Heart right ventricle (tissue), 16 donors: ENCODE results near the gene STYXL1. TPM values are rescaled to one million over a fixed set of nuclear protein-coding genes. Genes with fewer than 3 reads are reported as not detected.
A peak's percentile ranks its signal among the peaks of the same experiment; 100 is the strongest.

Experiments
- ATAC-seq, 8 donors: fragments of 200-7000 bp; cut with Tn5 transposase; one replicate each; pipeline ENCODE4 v1.9.1; 2020; ENCODE audit warnings: mild to moderate bottlenecking in 8 of 8, moderate library complexity in 8 of 8, moderate number of reproducible peaks in 1 of 8
- DNase-seq, 2 donors: peaks; one replicate each; pipeline ENCODE4 v3.0.0-alpha.2; 2020
- H3K27ac ChIP-seq, 10 donors: fragments of 200-600 bp; sonication (generic) in 2 of 10; one replicate each; pipeline versions ENCODE4 v1.5.0 to v1.8.0; 2020 to 2022; ENCODE audit warnings: mild to moderate bottlenecking in 3 of 10
- H3K27me3 ChIP-seq, 7 donors: fragments of 200-600 bp; one replicate each; pipeline ENCODE4 v1.8.0; 2021 to 2022; ENCODE audit warnings: mild to moderate bottlenecking in 2 of 7
- H3K36me3 ChIP-seq, 9 donors: fragments of 200-600 bp; sonication (generic) in 1 of 9; one replicate each; pipeline versions ENCODE4 v1.5.0 to v1.8.0; 2020 to 2022; ENCODE audit warnings: mild to moderate bottlenecking in 2 of 9
- H3K4me1 ChIP-seq, 9 donors: fragments of 200-600 bp; sonication (generic) in 1 of 9; one replicate each; pipeline versions ENCODE4 v1.5.0 to v1.8.0; 2020 to 2022; ENCODE audit warnings: mild to moderate bottlenecking in 4 of 9
- H3K4me3 ChIP-seq, 10 donors: fragments of 200-600 bp; sonication (generic) in 2 of 10; one replicate each; pipeline versions ENCODE4 v1.5.0 to v1.8.0; 2020 to 2022; ENCODE audit warnings: mild to moderate bottlenecking in 7 of 10, moderate library complexity in 2 of 10
- H3K9me3 ChIP-seq, 11 donors: fragments of 200-600 bp in 10 of 11; sonication (generic) in 2 of 11; one replicate each; pipeline versions ENCODE4 v1.5.0 to v1.8.0; 2013 to 2022; ENCODE audit warnings: mild to moderate bottlenecking in 2 of 11, control low read depth in 1 of 11, moderate library complexity in 1 of 11
- CTCF ChIP-seq, 9 donors: fragments of 200-600 bp; sonication (generic) in 2 of 9; IDR thresholded peaks; one replicate each; pipeline versions ENCODE4 v1.5.0 to v1.8.0; 2021 to 2022; ENCODE audit warnings: antibody characterized with exemption in 9 of 9, mild to moderate bottlenecking in 5 of 9, moderate library complexity in 1 of 9
- WGBS, 2 donors: extraction: QIAGEN DNeasy Blood & Tissue Kit; methylation state at CpG; one replicate each; pipeline ENCODE4 v1.1.7; 2013; ENCODE audit warnings: inconsistent platforms in 1 of 2; 5-methylcytosine and 5-hydroxymethylcytosine counted together
- intact Hi-C, 10 donors: fragments of 100-400 bp; cut with DNase I; formaldehyde crosslinking; loops; one replicate each; pipeline versions ENCODE4 v1.11.1 to v1.14.2; 2022
- polyA plus RNA-seq, 2 donors: library from polyadenylated mRNA; stranded (reverse); fragments of 200-250 nt; gene quantifications; one replicate each; pipeline ENCODE4 v1.2.3, GENCODE V29; 2013
- total RNA-seq, 10 donors: library from RNA; stranded (reverse); fragmentation: NEBNext Ultra II Directional in 3 of 10; extraction: Animal tissue kit (Norgen Biotek cat#: 25700) in 3 of 10; gene quantifications; one replicate each; pipeline versions ENCODE4 v1.2.1 to v1.2.4, GENCODE V29; 2021 to 2023
- donor health status: Arrhythmogenic right ventricular cardiomyopathy.
- donor health status: ischemic (EF 13 %, LVEDD 7.1; RV severe dilation, severe dysfunction).
- donor health status: healthy with polysubstance abuse.
- donor health status: DM: no; HTN: yes; CAD: no.
- donor health status: DM: no; HTN: no; CAD: no.
- donor health status: ischemic (EF 25% LVEDD 6.9; RV normal size, moderate dysfunction).
- donor health status: ischemic (EF 25% LVEDD 5.7; RV mildly dilated, moderate dysfunction).
- donor health status: healthy.
- donor health status: DM: yes; HTN: yes; CAD: no.
- donor health status: Ischemic cardiomyopathy.
- donor health status: ischemic (EF 35%, LVEDD 5.7; RV mildly dilated, moderate dysfunction).
- donor health status: nonischemic (EF 11% LVEDD 7.7; RV severe dilation, severe dysfunction).
- donor health status: DM: yes; HTN: yes; CAD: no.
- donor health status: PGD.
- donor health status: ischemic (EF 29% LVEDD 5.4; RV normal size, mild dysfunction).
- donor health status: nonischemic (EF 23%, LVEDD 6.1; RV moderate dilation, normal function).

Gene STYXL1
- total and polyA plus RNA-seq, 12 donors: 11.0 to 53.9 (median 17.7) TPM

DNA sequence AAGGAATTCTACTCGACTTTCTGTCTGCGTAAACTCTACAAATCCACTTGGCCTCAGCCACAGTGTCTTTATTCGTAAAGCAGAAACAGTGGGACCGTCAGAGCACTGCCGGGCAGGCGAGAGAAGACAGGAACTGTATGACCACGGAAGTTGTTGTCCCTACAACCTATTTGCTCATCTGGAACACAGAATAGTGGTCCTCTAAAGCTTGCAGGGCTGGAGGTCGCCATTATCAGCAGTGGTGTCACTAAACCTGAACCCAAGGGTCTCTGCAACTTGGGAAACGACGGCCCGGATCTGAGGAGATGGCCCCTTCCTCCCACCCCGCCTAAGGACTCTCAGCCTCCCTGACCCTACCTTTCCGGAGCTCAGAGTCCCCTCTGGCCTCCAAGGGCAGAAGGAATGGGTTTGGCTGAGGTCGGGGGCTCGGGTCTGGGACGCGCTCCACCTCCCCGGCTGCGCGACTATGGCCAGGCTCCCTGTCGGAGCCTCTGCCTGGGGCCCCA, 442 bp downstream of the STYXL1 start:
- Histone ChIP-seq H3K4me3 (peak overlapping the region; percentile 74 to 97 (median 91)), H3K9me3 (no peaks in the 10 kb centered on the region), H3K4me1 (peaks cover 2 to 55% (median 30%) of the 10 kb centered on the region in 9 donors), H3K27ac (peak overlapping the region; percentile 74 to 97 (median 96)), H3K27me3 (no peaks in the 10 kb centered on the region), H3K36me3 (peaks cover 0 to 19% (median 0%) of the 10 kb centered on the region in 9 donors)
- DNase-seq (no peak), ATAC-seq (peak in 5 of 8 donors; percentile 0 to 69 (median 60))
- 1 to 2% methylated on average over 21 of the region's 21 CpGs for WGBS, 2 donors
- intact Hi-C loops: loop anchor here in 1 of 10 donors (10.0 kb wide), 1 partner anchor 87 kb away; no protein-coding TSS in a partner anchor
- no peak for TF ChIP-seq CTCF (IDR thresholded peaks at IDR 0.05)

GRCh38 chr7:76044375-76044865, 3.4 kb downstream of the STYXL1 start:
- H3K36me3 ChIP-seq: peaks cover 0 to 13% (median 0%) of the 10 kb centered on the region in 9 donors
- H3K4me1 ChIP-seq: peaks cover 0 to 32% (median 21%) of the 10 kb centered on the region in 9 donors
- no peak for DNase-seq
- 92 to 93% methylated on average over 7 of the region's 7 CpGs for WGBS, 2 donors
- intact Hi-C loops: loop anchor here in 1 of 10 donors (10.0 kb wide), 1 partner anchor 90 kb away; no protein-coding TSS in a partner anchor
- no peaks in the 10 kb centered on the region for H3K9me3 ChIP-seq
- TF ChIP-seq CTCF (IDR thresholded peaks at IDR 0.05): no peak
- H3K27ac ChIP-seq: no peak overlapping the region
- no peak for ATAC-seq
- H3K4me3 ChIP-seq: no peak overlapping the region
- H3K27me3 ChIP-seq: no peaks in the 10 kb centered on the region

- Histone ChIP-seq H3K4me1 (peaks cover 0 to 12% (median 0%) of the 10 kb centered on the region in 9 donors), H3K27ac (no peak overlapping the region), H3K9me3 (no peaks in the 10 kb centered on the region), H3K36me3 (peaks cover 0 to 13% (median 0%) of the 10 kb centered on the region in 9 donors), H3K27me3 (no peaks in the 10 kb centered on the region), H3K4me3 (no peak overlapping the region)
- 62 to 75% methylated on average over 6 of the region's 6 CpGs for WGBS, 2 donors
- ATAC-seq: peak in 1 of 8 donors; percentile 14
- DNase-seq: no peak
- no peak for TF ChIP-seq CTCF (IDR thresholded peaks at IDR 0.05)
- intact Hi-C loops: loop anchor here in 1 of 10 donors (10.0 kb wide), 1 partner anchor 95 kb away; no protein-coding TSS in a partner anchor
Measured at GRCh38 chr7:76040126-76040525, 7.7 kb downstream of the STYXL1 start.

DNA sequence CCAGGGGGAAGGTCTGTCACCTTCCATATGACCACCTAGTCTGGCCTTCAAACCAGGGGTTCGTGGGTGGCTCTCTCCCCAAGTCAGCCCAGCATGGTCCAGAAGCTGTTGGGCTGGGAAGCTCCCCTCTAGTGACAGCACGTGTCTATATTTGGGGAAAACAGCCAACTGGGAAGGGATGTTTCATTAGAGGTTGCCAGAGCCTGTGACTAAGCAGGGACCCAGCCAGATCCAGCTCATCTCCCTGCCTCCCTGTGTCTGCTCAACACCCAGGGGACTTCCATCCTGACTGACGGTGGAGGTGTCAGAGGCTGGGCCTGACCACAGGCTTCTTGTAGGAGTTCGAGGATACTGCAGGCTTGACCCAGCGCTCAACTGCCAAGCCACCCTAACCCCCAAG, 10.5 kb downstream of the STYXL1 start:
- ATAC-seq (peak in 5 of 8 donors; percentile 42 to 72 (median 51)), DNase-seq (no peak)
- Histone ChIP-seq H3K4me1 (peaks cover 0 to 10% (median 0%) of the 10 kb centered on the region in 9 donors), H3K4me3 (no peak overlapping the region), H3K36me3 (peaks cover 0 to 13% (median 0%) of the 10 kb centered on the region in 9 donors), H3K9me3 (no peaks in the 10 kb centered on the region), H3K27me3 (no peaks in the 10 kb centered on the region), H3K27ac (no peak overlapping the region)
- WGBS, 2 donors: 76 to 85% methylated on average over 5 of the region's 5 CpGs
- no peak for TF ChIP-seq CTCF (IDR thresholded peaks at IDR 0.05)
- intact Hi-C loops: no loop called here
